GM21737 (cell line): ENCODE results near the gene ZNF397.
"Not testable (repeated sequence)": the region's sequence is repeated elsewhere in the genome, so short reads cannot be mapped to it uniquely, and the experiment has no call there.

ENCODE experiments used
- ATAC-seq: cut with Tn5 transposase; IDR thresholded peaks from one replicate; pipeline ENCODE4 v1.9.1; 2021; ENCODE audit warnings: mild to moderate bottlenecking, moderate library complexity; ENCODE audit not compliant: unreplicated experiment

The ZNF397 gene

DNA sequence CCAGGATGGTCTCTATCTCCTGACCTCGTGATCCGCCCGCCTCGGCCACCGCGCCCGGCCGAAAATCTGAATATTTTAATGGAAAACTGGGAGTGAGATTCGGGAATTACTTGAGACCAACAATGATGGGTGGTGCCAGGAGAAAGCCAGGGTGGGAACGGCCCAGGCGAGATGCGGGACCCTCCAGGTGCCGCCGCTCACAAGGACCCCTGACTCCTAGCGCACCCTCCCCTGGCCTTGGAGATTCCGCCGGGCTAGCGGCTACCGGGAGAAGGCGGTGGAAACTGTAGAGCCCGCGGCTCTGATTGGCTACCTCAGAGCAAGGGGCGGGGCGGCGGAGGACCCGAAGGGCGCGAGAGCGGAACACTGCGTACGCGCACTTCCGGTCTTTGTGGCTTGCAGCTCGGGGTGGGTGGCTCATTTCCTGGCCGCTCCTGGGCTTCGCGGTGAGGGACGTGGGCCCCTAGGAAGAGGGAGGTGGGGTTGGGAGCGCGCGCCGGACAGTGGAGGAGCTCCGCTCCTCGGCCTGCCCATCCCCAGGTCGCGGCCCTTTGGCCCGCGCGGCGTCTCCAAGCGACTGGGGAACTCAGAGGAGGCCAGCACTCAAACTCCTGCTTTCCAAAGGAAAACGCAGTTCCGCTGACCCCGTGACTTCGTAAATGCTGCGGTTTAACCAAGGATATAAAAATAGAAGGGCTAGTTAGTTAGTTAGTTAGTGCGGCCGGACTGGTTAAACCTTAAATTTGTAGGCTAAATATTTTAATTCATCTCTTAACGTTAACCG is at the start of gene ZNF397:
Gene ZNF397, plus strand, starts transcription at position 371 of the 784 bp plus-strand sequence. CDS start 1,437 bp downstream, outside the sequence.
- peak; percentile 99 for ATAC-seq

DNA sequence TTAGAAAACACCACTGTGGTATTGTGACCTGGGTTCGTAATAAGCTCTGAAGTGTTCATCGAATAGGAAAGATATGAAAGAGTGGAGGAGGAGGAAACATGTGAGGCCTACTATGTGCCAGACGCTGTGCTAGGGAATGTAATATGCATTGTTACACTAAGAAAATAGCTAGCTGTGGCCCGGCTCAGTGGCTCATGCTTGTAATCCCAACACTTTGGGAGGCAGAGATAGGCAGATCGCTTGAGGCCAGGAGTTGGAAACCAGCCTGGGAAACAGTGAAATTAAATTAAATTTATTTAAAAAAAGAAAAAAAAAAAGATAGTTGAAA is 49.2 kb upstream of the ZNF397 start:
- ATAC-seq, result no peak

GRCh38 chr18:35192415-35192814 is 48.4 kb upstream of the ZNF397 start:
- no peak for ATAC-seq

DNA sequence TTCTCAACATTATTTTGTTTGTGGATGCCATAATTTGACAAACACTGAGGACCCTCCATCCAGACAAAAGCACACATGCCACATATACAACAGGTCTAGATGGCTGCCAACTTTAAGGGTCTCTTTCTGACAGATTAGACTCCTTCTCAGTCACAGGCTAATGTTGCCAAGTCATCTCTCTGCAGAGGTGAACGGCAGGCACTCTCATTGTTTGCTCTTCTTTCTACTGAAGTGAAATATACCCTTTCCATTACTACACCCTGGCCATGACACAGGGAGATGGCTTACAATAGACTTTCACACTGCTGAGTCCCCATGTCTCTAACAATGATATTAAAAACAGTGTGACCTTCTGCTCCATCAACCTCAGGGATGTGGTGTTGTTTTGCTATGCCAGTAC is 47.5 kb upstream of the ZNF397 start:
- ATAC-seq, result no peak

- no peak for ATAC-seq
These were observed 43.5 kb upstream of the ZNF397 start for GRCh38 chr18:35197296-35197695.

- ATAC-seq, result no peak
These were observed 39.4 kb upstream of the ZNF397 start for GRCh38 chr18:35201256-35201931.

DNA sequence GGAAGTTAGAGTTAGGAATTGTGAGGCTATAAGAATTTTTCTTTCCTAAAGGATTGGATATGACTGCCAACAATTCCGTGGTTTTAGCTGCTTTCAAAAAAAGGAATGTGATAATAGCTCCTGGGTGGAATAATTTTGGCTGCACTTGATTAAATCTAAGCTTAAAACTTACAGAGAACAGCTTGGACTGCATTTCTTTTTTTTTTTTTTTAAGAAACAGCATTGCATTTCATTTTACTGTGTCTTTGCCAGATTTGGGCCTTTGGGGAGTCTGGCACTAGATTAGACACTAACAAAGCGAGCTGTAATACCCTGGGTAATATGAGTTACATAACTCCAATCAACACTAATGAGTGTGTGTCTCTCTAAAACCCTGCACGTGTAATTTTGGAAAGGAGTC is 37.8 kb upstream of the ZNF397 start:
- ATAC-seq, result no peak

DNA sequence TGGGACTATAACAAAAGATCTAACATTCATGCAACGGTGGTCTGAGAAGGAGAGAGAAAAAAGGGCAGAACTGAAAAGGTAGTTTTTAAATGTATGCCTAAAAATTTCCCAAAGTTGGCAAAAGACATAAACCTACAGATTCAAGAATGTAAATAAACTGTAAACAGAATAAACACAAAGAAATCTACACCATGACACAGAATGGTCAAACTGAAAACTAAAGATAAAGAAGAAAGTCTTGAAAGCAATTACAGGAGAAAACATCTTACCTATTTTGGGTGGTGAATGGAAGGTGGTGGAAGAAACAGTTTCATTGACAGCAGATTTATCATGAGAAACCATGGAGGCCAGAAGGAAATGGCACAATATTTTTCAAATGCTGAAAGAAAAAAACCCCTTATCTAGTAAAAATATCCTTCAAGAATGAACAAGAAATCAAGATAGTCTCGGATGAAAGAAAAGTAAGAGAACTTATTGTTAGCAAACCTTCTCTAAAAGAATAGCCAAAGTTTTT is 35.6 kb upstream of the ZNF397 start:
- ATAC-seq, result no peak

DNA sequence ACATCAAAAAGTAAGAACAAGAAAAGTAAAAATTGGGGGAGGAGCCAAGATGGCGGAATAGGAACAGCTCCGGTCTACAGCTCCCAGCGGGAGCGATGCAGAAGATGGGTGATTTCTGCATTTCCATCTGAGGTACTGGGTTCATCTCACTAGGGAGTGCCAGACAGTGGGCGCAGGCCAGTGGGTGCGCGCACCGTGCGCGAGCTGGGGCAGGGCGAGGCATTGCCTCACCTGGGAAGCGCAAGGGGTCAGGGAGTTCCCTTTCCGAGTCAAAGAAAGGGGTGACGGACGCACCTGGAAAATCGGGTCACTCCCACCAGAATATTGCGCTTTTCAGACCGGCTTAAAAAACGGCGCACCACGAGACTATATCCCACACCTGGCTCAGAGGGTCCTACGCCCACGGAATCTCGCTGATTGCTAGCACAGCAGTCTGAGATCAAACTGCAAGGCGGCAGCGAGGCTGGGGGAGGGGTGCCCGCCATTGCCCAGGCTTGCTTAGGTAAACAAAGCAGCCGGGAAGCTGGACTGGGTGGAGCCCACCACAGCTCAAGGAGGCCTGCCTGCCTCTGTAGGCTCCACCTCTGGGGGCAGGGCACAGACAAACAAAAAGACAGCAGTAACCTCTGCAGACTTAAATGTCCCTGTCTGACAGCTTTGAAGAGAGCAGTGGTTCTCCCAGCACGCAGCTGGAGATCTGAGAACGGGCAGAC is 34.9 kb upstream of the ZNF397 start:
- not testable (repeated sequence) for ATAC-seq

- ATAC-seq, result no peak
These were observed 25.8 kb upstream of the ZNF397 start for GRCh38 chr18:35215026-35215425.

DNA sequence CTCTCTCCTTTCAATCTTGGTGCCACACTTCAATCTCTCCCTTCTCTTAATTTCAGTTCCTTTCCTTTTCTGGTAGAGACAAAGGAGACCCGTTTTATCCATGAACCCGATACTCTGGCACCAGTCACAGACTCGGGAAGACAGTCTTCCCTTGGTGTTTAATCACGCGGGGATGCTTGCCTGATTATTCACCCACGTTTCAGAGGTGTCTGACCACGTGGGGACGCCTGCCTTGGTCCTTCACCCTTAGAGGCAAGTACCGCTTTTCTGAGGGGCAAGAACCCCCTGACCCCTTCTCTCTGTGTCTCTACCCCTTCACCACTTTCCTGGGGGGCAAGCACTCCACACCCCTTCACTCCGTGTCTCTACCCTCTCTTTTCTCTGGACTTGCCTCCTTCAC is 24.2 kb upstream of the ZNF397 start:
- ATAC-seq, result not testable (repeated sequence)

GRCh38 chr18:35219331-35219730 is 21.5 kb upstream of the ZNF397 start:
- not testable (repeated sequence) for ATAC-seq

DNA sequence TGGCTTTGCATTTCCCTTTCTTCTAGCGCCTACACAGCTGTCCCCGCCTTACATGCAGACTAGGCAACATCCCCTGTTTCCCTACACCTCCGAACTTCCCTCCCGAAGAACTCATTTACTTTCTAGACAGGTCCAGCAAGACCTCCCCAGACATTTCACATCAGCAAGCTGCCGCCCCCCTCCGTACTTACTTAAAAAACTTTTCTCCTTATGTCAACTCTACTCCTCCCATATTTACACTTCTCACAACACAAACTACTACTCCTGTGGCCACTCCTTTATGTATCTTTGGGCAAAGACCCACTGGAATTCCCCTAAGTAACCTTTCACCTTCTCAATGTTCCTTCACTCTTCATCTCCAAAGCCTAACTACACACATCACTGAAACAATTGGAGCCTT is 20.4 kb upstream of the ZNF397 start:
- ATAC-seq, result no peak

DNA sequence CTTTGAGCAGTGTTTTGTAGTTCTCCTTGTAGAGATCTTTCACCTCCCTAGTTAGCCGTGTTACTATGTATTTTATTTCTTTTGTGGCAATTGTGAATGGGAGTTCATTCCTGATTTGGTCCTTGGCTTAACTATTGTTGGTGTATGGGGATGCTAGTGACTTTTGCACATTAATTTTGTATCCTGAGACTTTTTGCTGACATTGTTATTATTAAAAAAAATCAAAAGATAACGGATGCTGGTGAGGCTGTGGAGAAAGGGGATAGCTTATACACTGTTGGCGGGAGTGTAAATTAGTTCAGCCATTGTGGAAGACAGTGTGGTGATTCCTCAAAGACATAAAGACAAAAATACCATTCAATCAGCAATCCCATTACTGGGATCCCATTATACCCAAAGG is 17.0 kb upstream of the ZNF397 start:
- ATAC-seq, result no peak

GRCh38 chr18:35227254-35227653 is 13.6 kb upstream of the ZNF397 start:
- no peak for ATAC-seq

GRCh38 chr18:35231052-35231451 is 9.8 kb upstream of the ZNF397 start:
- ATAC-seq, result peak; percentile 74

- ATAC-seq, result no peak
These were observed 4.1 kb upstream of the ZNF397 start for GRCh38 chr18:35236571-35237363.

GRCh38 chr18:35239314-35239713 is 1.5 kb upstream of the ZNF397 start:
- no peak for ATAC-seq

DNA sequence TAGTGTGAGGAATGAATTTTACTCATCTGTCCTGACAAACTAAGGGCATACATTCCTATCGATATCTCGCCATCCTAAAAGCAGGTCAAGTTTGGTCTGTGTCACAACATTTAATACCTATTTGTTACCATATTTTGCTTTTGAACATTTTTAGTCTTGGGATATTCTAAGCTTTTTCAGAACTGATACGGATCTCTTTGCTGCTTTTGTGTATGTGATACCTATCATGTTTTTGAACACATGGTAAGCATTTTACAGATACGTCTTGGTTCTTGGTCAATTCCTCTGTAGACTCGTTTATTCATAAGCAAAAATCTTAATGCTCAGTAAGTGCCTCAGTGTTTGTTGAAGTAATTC is 592 bp downstream of the ZNF397 start:
- ATAC-seq, result peak; percentile 4

DNA sequence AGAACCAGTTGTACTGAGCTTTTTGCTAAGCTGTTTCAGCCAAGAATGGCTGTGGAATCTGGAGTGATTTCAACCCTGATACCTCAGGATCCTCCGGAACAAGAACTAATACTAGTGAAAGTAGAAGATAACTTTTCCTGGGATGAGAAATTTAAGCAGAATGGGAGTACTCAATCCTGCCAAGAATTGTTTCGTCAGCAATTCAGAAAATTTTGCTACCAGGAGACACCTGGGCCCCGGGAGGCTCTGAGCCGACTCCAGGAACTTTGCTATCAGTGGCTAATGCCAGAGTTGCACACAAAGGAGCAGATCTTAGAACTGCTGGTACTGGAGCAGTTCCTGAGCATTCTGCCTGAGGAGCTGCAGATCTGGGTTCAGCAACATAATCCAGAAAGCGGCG is 1.6 kb downstream of the ZNF397 start:
- ATAC-seq, result no peak

DNA sequence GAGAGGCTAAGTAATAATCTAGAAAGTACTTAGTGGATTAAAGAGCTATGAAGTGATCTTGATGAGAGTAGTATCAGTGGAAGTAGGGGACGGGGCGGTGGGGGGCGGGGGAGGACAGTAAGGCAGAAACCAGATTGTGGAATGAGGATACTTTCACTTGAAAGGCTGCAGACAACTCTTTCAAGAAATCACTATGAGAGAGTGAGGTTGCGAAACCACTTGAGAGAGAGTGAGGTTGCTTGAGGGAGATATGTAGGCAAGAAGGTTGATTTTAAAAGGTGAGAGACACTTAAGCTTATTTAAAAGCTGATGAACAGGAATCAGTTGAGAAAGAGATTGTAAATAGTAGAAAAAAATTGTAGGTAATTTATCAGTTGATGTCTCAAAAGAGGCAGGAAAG is 3.8 kb downstream of the ZNF397 start:
- ATAC-seq, result no peak
